Endothelial cell of umbilical vein (primary cell): ENCODE measurements around the gene TNIP1. TPM values are rescaled to one million over a fixed set of nuclear protein-coding genes. Genes with fewer than 3 reads are reported as not detected.

Experiments
- BruUV-seq: library from RNA; stranded (reverse); fragments of 400-500 nt; replicated peaks from 2 replicates; lab custom pipeline; 2021; lab: Mats Ljungman, UMichigan
- CTCF ChIA-PET: fragments of 300-600, 350-600 bp; sonication (Branson Sonifier 250); formaldehyde crosslinking; loops from one replicate; lab custom pipeline; 2021; ENCODE audit warnings: antibody characterized with exemption, inconsistent platforms; lab: Charles Lee
- POLR2A ChIA-PET: fragments of 300-600, 350-600 bp; sonication (Branson Sonifier 250); formaldehyde crosslinking; loops from one replicate; lab custom pipeline; 2021; ENCODE audit warnings: antibody characterized with exemption, inconsistent platforms; lab: Charles Lee
- DNase-seq: peaks from one replicate; pipeline ENCODE4 v3.0.0-alpha.2; 2011; ENCODE audit warnings: low read depth, low spot score
- FAIRE-seq: peaks from 2 replicates; lab custom pipeline; 2011; peaks lifted over from hg19 to GRCh38; lab: Jason Lieb, UNC
- H2AFZ ChIP-seq: 2 replicates; pipeline ENCODE4 v1.6.0; 2012; ENCODE audit warnings: low read depth, low read length, control low read depth, inconsistent platforms
- H3K27ac ChIP-seq: 2 replicates; pipeline ENCODE4 v1.5.1; 2011; ENCODE audit warnings: low read depth, mild to moderate bottlenecking, control low read depth, low read length, moderate library complexity; ENCODE audit not compliant: insufficient read depth
- H3K27me3 ChIP-seq, 2 experiments: 2 replicates each; pipeline versions ENCODE4 v1.6.0 to v1.6.1; 2011; ENCODE audit warnings: low read length in 2 of 2, mixed read lengths in 1 of 2; ENCODE audit not compliant: control insufficient read depth in 2 of 2, insufficient read depth in 2 of 2
- H3K36me3 ChIP-seq, 2 experiments: 2 replicates in 1 of 2; 3 replicates in 1 of 2; pipeline ENCODE4 v1.5.1; 2011; ENCODE audit warnings: low read length in 2 of 2, mild to moderate bottlenecking in 1 of 2, moderate library complexity in 1 of 2; ENCODE audit not compliant: control insufficient read depth in 2 of 2, insufficient read depth in 2 of 2; ENCODE audit errors: extremely low read depth in 1 of 2
- H3K4me1 ChIP-seq: 3 replicates; pipeline ENCODE4 v1.5.1; 2011; ENCODE audit warnings: mild to moderate bottlenecking, low read length; ENCODE audit not compliant: control insufficient read depth, insufficient read depth; ENCODE audit errors: extremely low read depth
- H3K4me2 ChIP-seq: 2 replicates; pipeline ENCODE4 v1.6.1; 2011; ENCODE audit warnings: low read length, control low read depth, mixed read lengths; ENCODE audit not compliant: insufficient read depth
- H3K4me3 ChIP-seq, 3 experiments: fragments of 200-600 bp in 1 of 3; sonication (generic), shearing (Covaris generic) in 1 of 3; replicated peaks in 1 of 3; 2 replicates each; pipeline ENCODE4 v1.5.1; 2011 to 2016; ENCODE audit warnings: control low read depth in 3 of 3, low read length in 3 of 3, mild to moderate bottlenecking in 2 of 3, inconsistent platforms in 1 of 3, low read depth in 1 of 3, moderate library complexity in 1 of 3; ENCODE audit not compliant: insufficient read depth in 1 of 3
- H3K79me2 ChIP-seq: 2 replicates; pipeline ENCODE4 v1.6.0; 2012; ENCODE audit warnings: low read length, inconsistent platforms; ENCODE audit not compliant: control insufficient read depth, insufficient read depth
- H3K9ac ChIP-seq: replicated peaks from 2 replicates; pipeline ENCODE3; 2011; ENCODE audit warnings: low read length, control low read depth; ENCODE audit not compliant: insufficient read depth; ENCODE audit errors: extremely low read depth
- H3K9me1 ChIP-seq: replicated peaks from 3 replicates; pipeline ENCODE4 v1.6.0; 2011; ENCODE audit warnings: mild to moderate bottlenecking, low read length; ENCODE audit not compliant: control insufficient read depth, insufficient read depth; ENCODE audit errors: extremely low read depth
- H3K9me3 ChIP-seq: replicated peaks from 2 replicates; pipeline ENCODE4 v1.5.1; 2012; ENCODE audit warnings: low read length, inconsistent platforms; ENCODE audit not compliant: control insufficient read depth, insufficient read depth
- H4K20me1 ChIP-seq: replicated peaks from 2 replicates; pipeline ENCODE3; 2011; ENCODE audit warnings: mild to moderate bottlenecking, low read length; ENCODE audit not compliant: control insufficient read depth, insufficient read depth; ENCODE audit errors: extremely low read depth
- EZH2 ChIP-seq: IDR thresholded peaks from 2 replicates; pipeline ENCODE4 v1.6.1; 2012; ENCODE audit warnings: borderline replicate concordance, low read depth, mild to moderate bottlenecking, moderate library complexity, low read length, inconsistent platforms; ENCODE audit not compliant: severe bottlenecking
- FOS ChIP-seq: IDR thresholded peaks from 2 replicates; pipeline ENCODE4 v1.6.1; 2011; ENCODE audit warnings: mild to moderate bottlenecking, low read length, moderate library complexity, borderline replicate concordance; ENCODE audit not compliant: insufficient read depth
- GATA2 ChIP-seq: IDR thresholded peaks from 2 replicates; pipeline ENCODE4 v1.7.0; 2011; ENCODE audit warnings: low read depth, mild to moderate bottlenecking, moderate library complexity, mixed read lengths, low read length; ENCODE audit not compliant: insufficient read length, insufficient read depth
- JUN ChIP-seq: IDR thresholded peaks from 2 replicates; pipeline ENCODE4 v1.6.1; 2011; ENCODE audit warnings: borderline replicate concordance, low read depth; ENCODE audit not compliant: insufficient read length, insufficient read depth
- MYC ChIP-seq: IDR thresholded peaks from one replicate; pipeline ENCODE4 v1.6.1; 2011; ENCODE audit warnings: mild to moderate bottlenecking, low read depth, low read length
- POLR2A ChIP-seq: IDR thresholded peaks from 2 replicates; pipeline ENCODE4 v1.6.1; 2012; ENCODE audit warnings: low read depth, mild to moderate bottlenecking, control low read depth, low read length
- POLR2AphosphoS5 ChIP-seq: IDR thresholded peaks from 2 replicates; pipeline ENCODE4 v1.6.1; 2012; ENCODE audit warnings: low read depth, mild to moderate bottlenecking, control low read depth, low read length, moderate library complexity; ENCODE audit not compliant: insufficient read depth
- dilution Hi-C: fragments of 300-500 bp; cut with MboI; formaldehyde crosslinking; loops from one replicate; pipeline ENCODE4 v1.15.0; 2019; ENCODE audit warnings: low sequenced_read_pairs; ENCODE audit not compliant: extremely low pct_ligation_motif_present
- intact Hi-C: fragments of 100-400 bp; cut with micrococcal nuclease; formaldehyde crosslinking; loops from one replicate; pipeline ENCODE4 v1.10.0; 2022
- polyA plus RNA-seq, 4 experiments: library from polyadenylated mRNA; depleted of rRNA in 3 of 4; stranded (reverse) in 3 of 4; unstranded in 1 of 4; fragments of >200 nt; gene quantifications; 2 replicates each; pipeline versions ENCODE4 v1.2.1 to v1.2.3, GENCODE V29; 2011 to 2012; ENCODE audit warnings: missing spikeins in 1 of 4
- total RNA-seq: library from RNA; stranded (reverse); gene quantifications from 2 replicates; pipeline ENCODE4 v1.2.3, GENCODE V29; 2021
- TF ChIP-seq, protein P1 (sequence below): IDR thresholded peaks from 2 replicates; pipeline ENCODE4 v1.6.1; 2011; ENCODE audit not compliant: insufficient read depth, insufficient read length
- TF ChIP-seq, protein P2 (sequence below), 2 donors: IDR thresholded peaks; 1 replicate in 1 of 2; 2 replicates in 1 of 2; pipeline ENCODE4 v1.5.1; 2011; ENCODE audit warnings: low read length in 2 of 2, mild to moderate bottlenecking in 2 of 2, moderate library complexity in 2 of 2, control low read depth in 1 of 2, inconsistent platforms in 1 of 2, low read depth in 1 of 2; ENCODE audit not compliant: insufficient read depth in 1 of 2; ENCODE audit errors: extremely low read depth in 1 of 2

Gene TNIP1
- total and polyA plus RNA-seq, 2 donors (not counting 3 experiments of a cell fraction or from before 2014, with no cell fraction given) = 43.0 to 96.8 TPM

DNA sequence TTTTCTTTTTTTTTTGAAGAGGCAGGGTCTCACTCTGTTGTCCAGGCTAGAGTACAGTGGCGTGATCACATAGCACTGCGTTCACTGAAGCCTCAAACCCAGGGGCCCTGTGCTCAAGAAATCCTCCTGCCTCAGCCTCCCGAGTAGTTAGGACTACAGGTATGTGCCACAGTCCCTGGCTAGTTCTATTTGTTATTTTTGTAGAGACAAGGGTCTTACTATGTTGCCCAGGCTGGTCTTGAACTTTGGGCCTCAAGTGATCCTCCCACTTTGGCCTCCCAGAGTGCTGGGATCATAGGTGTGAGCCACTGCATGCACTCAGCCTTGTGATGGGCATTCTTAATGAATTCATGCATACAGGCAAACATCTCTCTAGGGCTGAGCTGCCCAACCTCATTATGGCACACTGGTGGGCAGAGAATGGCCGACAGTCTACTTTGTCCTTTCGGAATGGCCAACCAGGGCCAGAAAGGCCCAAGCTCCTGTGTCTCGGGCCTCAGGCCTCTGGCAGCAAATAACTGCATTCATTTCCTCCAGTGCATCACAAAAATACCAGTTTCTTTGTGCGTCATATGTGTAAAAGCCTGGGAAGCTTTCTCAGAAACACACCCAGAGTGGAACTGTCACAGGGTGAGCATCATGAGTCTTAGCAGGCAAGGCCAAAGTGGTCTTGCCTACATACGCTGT lies 49.5 kb upstream of the TNIP1 start:
- DNase-seq = no peak
- POLR2A ChIA-PET = no interaction called here
- CTCF ChIA-PET = interaction anchor here (0.7 to 10.2 kb wide), 4 partner anchors 36 to 109 kb away, joined by 3 to 409 read pairs (median 100); no protein-coding TSS in a partner anchor
- no peaks in the 10 kb centered on the region for H3K9me1 ChIP-seq
- H3K27ac ChIP-seq = no peak overlapping the region
- H4K20me1 ChIP-seq = no peaks in the 10 kb centered on the region
- H3K9ac ChIP-seq = no peak overlapping the region
- no peaks in the 10 kb centered on the region for H3K9me3 ChIP-seq
- FAIRE-seq = no peak
- no peak overlapping the region for H3K4me2 ChIP-seq
- no peak overlapping the region for H2AFZ ChIP-seq
- intact Hi-C loops = no loop called here
- BruUV-seq = no TSS peak
- TF ChIP-seq MYC = no peak
- no peak for TF ChIP-seq FOS
- TF ChIP-seq, protein P1, sequence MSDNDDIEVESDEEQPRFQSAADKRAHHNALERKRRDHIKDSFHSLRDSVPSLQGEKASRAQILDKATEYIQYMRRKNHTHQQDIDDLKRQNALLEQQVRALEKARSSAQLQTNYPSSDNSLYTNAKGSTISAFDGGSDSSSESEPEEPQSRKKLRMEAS = no peak
- no peak for TF ChIP-seq POLR2A
- TF ChIP-seq JUN = no peak
- TF ChIP-seq POLR2AphosphoS5 = no peak
- TF ChIP-seq EZH2 = no peak
- no peak for TF ChIP-seq GATA2
- TF ChIP-seq, protein P2, sequence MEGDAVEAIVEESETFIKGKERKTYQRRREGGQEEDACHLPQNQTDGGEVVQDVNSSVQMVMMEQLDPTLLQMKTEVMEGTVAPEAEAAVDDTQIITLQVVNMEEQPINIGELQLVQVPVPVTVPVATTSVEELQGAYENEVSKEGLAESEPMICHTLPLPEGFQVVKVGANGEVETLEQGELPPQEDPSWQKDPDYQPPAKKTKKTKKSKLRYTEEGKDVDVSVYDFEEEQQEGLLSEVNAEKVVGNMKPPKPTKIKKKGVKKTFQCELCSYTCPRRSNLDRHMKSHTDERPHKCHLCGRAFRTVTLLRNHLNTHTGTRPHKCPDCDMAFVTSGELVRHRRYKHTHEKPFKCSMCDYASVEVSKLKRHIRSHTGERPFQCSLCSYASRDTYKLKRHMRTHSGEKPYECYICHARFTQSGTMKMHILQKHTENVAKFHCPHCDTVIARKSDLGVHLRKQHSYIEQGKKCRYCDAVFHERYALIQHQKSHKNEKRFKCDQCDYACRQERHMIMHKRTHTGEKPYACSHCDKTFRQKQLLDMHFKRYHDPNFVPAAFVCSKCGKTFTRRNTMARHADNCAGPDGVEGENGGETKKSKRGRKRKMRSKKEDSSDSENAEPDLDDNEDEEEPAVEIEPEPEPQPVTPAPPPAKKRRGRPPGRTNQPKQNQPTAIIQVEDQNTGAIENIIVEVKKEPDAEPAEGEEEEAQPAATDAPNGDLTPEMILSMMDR (IDR thresholded peaks at IDR 0.05; ENCODE audit: extremely low read depth in 1 of 2, insufficient read depth in 1 of 2, low read depth in 1 of 2, low read length in 2 of 2) = no peak
- H3K79me2 ChIP-seq = no peaks in the 10 kb centered on the region
- no peaks in the 10 kb centered on the region for H3K27me3 ChIP-seq
- no peak overlapping the region for H3K4me3 ChIP-seq
- H3K4me1 ChIP-seq = no peaks in the 10 kb centered on the region
- dilution Hi-C loops = no loop called here
- peaks cover 17 to 59% of the 10 kb centered on the region in 2 experiments for H3K36me3 ChIP-seq
